ENCODE data around the gene ATP10B.

ATP10B gene

GRCh38 chr5:160627921-160628618 is 223.9 kb downstream of the ATP10B start:
- no peak for FAIRE-seq

DNA sequence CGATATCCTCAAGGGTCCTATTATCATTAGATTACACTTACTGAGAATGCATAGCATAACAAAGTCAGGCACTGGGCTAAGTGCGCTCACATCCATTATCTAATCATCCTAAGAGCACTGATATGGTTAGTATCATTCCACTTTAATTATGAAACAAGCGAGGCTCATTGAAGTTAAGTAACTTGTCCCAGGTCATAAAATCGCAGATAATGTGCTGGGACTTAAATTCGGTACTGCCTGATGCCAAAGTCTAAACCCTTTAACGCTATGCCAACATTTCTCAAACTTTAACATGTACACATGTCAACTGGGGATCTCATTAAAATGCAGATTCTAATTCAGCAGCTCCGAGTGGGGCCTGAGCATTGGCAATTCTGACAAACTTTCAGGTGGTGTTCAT is 225.7 kb downstream of the ATP10B start:
- no peak for FAIRE-seq

GRCh38 chr5:160621526-160621925 is 230.5 kb downstream of the ATP10B start:
- FAIRE-seq: no peak

GRCh38 chr5:160620401-160620800 is 231.6 kb downstream of the ATP10B start:
- no peak for FAIRE-seq

- no peak for FAIRE-seq
These were observed 232.6 kb downstream of the ATP10B start for GRCh38 chr5:160619381-160619780.

- no peak for FAIRE-seq
These were observed 233.7 kb downstream of the ATP10B start for GRCh38 chr5:160618286-160618685.

- no peak for FAIRE-seq
These were observed 235.1 kb downstream of the ATP10B start for GRCh38 chr5:160616712-160617497.

DNA sequence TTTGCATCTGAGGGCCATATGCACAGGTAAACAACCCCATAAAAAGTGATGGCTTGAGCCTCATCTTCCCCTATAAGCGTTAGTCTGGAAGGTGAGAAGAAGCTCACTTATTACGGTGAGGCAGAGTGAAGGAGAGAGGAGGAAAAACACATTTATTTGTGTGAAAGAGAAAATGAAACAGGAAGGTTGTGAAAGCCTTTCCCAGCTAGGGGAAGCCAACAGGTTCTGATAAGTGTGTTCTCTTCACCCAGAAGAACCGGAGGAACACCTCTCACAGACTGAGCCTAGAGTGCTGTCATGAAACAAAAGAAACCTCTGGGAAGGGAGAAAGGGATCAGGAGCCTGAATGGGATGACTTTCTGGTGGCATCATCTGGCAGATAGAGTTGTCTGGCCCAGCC is 237.9 kb downstream of the ATP10B start:
- FAIRE-seq: no peak

DNA sequence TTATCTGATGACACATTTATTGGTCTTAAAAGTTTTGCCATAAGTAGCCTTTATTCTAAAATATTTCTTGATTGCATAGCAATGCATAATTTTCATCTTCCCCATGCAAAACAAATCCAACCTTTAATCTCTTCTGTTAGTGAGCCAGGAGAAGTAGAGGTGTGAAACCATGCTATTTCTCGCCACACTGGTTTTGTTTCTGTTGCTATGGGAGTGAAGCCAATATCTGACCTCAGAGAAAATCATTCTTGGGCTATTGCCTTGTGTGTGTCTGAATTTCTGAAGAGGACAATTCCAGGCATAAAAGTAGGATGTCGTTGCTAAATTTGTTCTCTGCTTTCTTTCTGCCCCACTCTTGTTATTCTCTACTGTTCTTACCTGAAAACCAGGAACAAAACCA is 246.7 kb downstream of the ATP10B start:
- no peak for FAIRE-seq

DNA sequence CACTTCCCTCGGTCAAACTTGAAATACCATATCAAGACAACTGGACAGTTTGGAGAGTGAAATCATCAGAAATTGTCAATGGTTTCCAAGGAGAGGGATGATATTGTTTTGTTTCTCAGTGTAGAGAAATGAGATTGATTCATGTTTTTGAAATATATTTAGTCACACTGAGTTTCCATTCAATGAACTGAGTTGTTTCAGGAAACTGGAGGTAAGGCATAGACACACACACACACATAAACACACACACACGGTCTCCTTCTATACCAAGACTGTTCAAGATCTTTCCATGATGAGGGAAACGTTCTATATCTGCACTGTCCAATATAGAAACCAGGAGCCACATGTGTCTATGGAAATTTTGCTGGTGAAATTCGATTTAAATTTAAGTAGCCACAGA is 247.5 kb downstream of the ATP10B start:
- FAIRE-seq: no peak

DNA sequence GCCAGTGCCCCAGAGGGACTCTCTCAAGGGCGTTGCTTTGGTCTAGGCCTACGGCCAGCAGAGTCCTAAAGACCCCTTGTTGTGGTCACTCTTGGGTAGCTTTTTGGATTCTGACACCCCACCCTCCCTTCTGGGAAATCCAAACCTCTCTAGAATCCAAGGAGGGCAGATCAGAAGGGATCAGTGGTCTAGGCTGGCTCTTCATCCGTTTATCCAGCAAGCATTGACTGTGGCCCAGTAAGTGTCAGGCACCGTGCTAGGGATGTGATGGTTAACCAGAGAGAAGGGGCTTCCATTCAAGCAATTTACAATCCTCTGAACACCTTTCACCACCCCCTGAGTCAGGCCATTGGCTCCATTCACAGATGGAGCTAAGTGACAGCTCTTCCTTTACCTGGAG is 249.3 kb downstream of the ATP10B start:
- no peak for FAIRE-seq

- FAIRE-seq: no peak
These were observed 251.0 kb downstream of the ATP10B start for GRCh38 chr5:160601046-160601445.

GRCh38 chr5:160573318-160573717 is 278.7 kb downstream of the ATP10B start:
- no peak for FAIRE-seq

- FAIRE-seq: no peak
These were observed 284.8 kb downstream of the ATP10B start for GRCh38 chr5:160567031-160567705.

GRCh38 chr5:160565376-160565775 is 286.6 kb downstream of the ATP10B start:
- no peak for FAIRE-seq

DNA sequence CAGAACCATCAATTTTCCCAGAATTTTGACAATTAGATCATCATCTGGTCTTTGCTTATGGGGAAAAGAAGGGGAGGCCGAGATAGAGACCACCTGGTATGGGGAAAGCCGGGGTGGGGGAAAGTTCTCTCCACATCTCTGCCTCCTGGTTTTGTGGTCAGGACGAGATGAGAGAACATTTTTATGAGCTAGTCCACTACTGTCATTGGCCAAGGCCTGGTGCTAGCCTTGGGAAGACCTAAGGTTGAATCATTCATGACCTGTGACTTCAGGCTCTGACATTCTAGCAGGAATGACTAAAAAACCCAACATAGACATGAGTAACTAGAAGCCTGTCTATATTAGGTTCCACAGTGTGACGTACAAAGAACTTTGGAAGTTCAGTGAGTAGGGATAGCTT is 295.2 kb downstream of the ATP10B start:
- no peak for FAIRE-seq

- FAIRE-seq: no peak
These were observed 295.9 kb downstream of the ATP10B start for GRCh38 chr5:160555971-160556631.

GRCh38 chr5:160555581-160555970 is 296.4 kb downstream of the ATP10B start:
- no peak for FAIRE-seq

GRCh38 chr5:160550075-160550474 is 301.9 kb downstream of the ATP10B start:
- no peak for FAIRE-seq

DNA sequence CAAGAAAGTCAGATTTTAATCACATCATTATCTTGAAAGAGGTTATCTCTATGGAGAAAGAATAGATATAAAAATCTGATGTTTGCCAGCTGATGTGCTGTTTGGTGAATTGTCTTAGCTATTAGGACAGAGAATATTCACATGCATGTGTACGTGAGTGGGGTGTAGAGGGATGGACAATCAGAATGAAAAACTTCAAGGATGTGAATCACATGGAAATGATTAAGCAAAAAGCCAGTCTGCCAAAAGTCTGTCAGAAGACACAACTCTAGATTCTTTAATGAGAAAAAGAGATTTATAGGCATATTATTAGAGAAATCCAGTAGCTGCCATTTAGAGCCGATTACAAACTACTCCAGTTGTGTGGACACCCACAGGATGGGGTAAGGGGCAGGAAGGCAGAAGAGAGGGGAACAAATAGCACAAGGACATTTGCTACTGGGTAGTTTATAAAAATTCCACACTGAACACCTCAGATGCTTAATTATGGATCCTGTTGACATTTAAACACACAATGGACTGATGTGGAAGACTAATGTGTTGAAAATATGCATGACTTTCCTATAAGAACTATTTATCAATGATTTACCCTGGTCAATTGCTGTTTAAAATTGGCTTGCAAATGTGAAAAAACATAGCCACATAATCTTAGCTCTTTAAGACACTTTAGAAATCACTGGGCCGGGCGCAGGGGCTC is 302.9 kb downstream of the ATP10B start:
- FAIRE-seq: no peak

DNA sequence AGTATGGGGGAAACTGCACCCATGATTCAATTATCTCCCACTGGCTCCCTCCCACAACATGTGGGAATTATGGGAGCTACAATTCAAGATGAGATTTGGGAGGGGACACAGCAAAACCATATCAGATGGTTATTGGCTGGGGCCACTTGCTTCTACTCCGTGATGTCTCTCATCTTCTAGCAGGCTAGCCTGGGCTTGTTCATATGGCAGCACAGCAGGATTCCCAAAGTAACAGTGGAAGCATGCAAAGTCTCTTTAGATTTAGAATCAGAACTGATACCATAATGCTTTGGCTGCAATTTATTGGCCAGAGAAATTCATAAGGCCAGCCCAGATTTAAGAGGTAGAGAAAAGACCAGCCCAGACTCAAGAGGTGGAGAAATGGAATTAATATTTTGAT is 304.1 kb downstream of the ATP10B start:
- FAIRE-seq: no peak

- FAIRE-seq: no peak
These were observed 304.9 kb downstream of the ATP10B start for GRCh38 chr5:160547061-160547460.

- FAIRE-seq: no peak
These were observed 306.2 kb downstream of the ATP10B start for GRCh38 chr5:160545832-160546231.

Data from islet of Langerhans (tissue), 1 donor.